Endothelial cell of umbilical vein (primary cell): ENCODE data around the gene NOD2. TPM values are rescaled to one million over a fixed set of nuclear protein-coding genes. Genes with fewer than 3 reads are reported as not detected.

ENCODE experiments used
- BruUV-seq: library from RNA; stranded (reverse); fragments of 400-500 nt; replicated peaks from 2 replicates; lab custom pipeline; 2021; lab: Mats Ljungman, UMichigan
- CTCF ChIA-PET: fragments of 300-600, 350-600 bp; sonication (Branson Sonifier 250); formaldehyde crosslinking; loops from one replicate; lab custom pipeline; 2021; ENCODE audit warnings: antibody characterized with exemption, inconsistent platforms; lab: Charles Lee
- POLR2A ChIA-PET: fragments of 300-600, 350-600 bp; sonication (Branson Sonifier 250); formaldehyde crosslinking; loops from one replicate; lab custom pipeline; 2021; ENCODE audit warnings: antibody characterized with exemption, inconsistent platforms; lab: Charles Lee
- DNase-seq: peaks from one replicate; pipeline ENCODE4 v3.0.0-alpha.2; 2011; ENCODE audit warnings: low read depth, low spot score
- FAIRE-seq: peaks from 2 replicates; lab custom pipeline; 2011; peaks lifted over from hg19 to GRCh38; lab: Jason Lieb, UNC
- H2AFZ ChIP-seq: 2 replicates; pipeline ENCODE4 v1.6.0; 2012; ENCODE audit warnings: low read depth, low read length, control low read depth, inconsistent platforms
- H3K27ac ChIP-seq: 2 replicates; pipeline ENCODE4 v1.5.1; 2011; ENCODE audit warnings: low read depth, mild to moderate bottlenecking, control low read depth, low read length, moderate library complexity; ENCODE audit not compliant: insufficient read depth
- H3K27me3 ChIP-seq, 2 experiments: 2 replicates each; pipeline versions ENCODE4 v1.6.0 to v1.6.1; 2011; ENCODE audit warnings: low read length in 2 of 2, mixed read lengths in 1 of 2; ENCODE audit not compliant: control insufficient read depth in 2 of 2, insufficient read depth in 2 of 2
- H3K36me3 ChIP-seq, 2 experiments: 2 replicates in 1 of 2; 3 replicates in 1 of 2; pipeline ENCODE4 v1.5.1; 2011; ENCODE audit warnings: low read length in 2 of 2, mild to moderate bottlenecking in 1 of 2, moderate library complexity in 1 of 2; ENCODE audit not compliant: control insufficient read depth in 2 of 2, insufficient read depth in 2 of 2; ENCODE audit errors: extremely low read depth in 1 of 2
- H3K4me1 ChIP-seq: 3 replicates; pipeline ENCODE4 v1.5.1; 2011; ENCODE audit warnings: mild to moderate bottlenecking, low read length; ENCODE audit not compliant: control insufficient read depth, insufficient read depth; ENCODE audit errors: extremely low read depth
- H3K4me2 ChIP-seq: 2 replicates; pipeline ENCODE4 v1.6.1; 2011; ENCODE audit warnings: low read length, control low read depth, mixed read lengths; ENCODE audit not compliant: insufficient read depth
- H3K4me3 ChIP-seq, 3 experiments: fragments of 200-600 bp in 1 of 3; sonication (generic), shearing (Covaris generic) in 1 of 3; replicated peaks in 1 of 3; 2 replicates each; pipeline ENCODE4 v1.5.1; 2011 to 2016; ENCODE audit warnings: control low read depth in 3 of 3, low read length in 3 of 3, mild to moderate bottlenecking in 2 of 3, inconsistent platforms in 1 of 3, low read depth in 1 of 3, moderate library complexity in 1 of 3; ENCODE audit not compliant: insufficient read depth in 1 of 3
- H3K79me2 ChIP-seq: 2 replicates; pipeline ENCODE4 v1.6.0; 2012; ENCODE audit warnings: low read length, inconsistent platforms; ENCODE audit not compliant: control insufficient read depth, insufficient read depth
- H3K9ac ChIP-seq: replicated peaks from 2 replicates; pipeline ENCODE3; 2011; ENCODE audit warnings: low read length, control low read depth; ENCODE audit not compliant: insufficient read depth; ENCODE audit errors: extremely low read depth
- H3K9me1 ChIP-seq: replicated peaks from 3 replicates; pipeline ENCODE4 v1.6.0; 2011; ENCODE audit warnings: mild to moderate bottlenecking, low read length; ENCODE audit not compliant: control insufficient read depth, insufficient read depth; ENCODE audit errors: extremely low read depth
- H3K9me3 ChIP-seq: replicated peaks from 2 replicates; pipeline ENCODE4 v1.5.1; 2012; ENCODE audit warnings: low read length, inconsistent platforms; ENCODE audit not compliant: control insufficient read depth, insufficient read depth
- H4K20me1 ChIP-seq: replicated peaks from 2 replicates; pipeline ENCODE3; 2011; ENCODE audit warnings: mild to moderate bottlenecking, low read length; ENCODE audit not compliant: control insufficient read depth, insufficient read depth; ENCODE audit errors: extremely low read depth
- CTCF ChIP-seq, 2 donors: IDR thresholded peaks; 1 replicate in 1 of 2; 2 replicates in 1 of 2; pipeline ENCODE4 v1.5.1; 2011; ENCODE audit warnings: low read length in 2 of 2, mild to moderate bottlenecking in 2 of 2, moderate library complexity in 2 of 2, control low read depth in 1 of 2, inconsistent platforms in 1 of 2, low read depth in 1 of 2; ENCODE audit not compliant: insufficient read depth in 1 of 2; ENCODE audit errors: extremely low read depth in 1 of 2
- EZH2 ChIP-seq: IDR thresholded peaks from 2 replicates; pipeline ENCODE4 v1.6.1; 2012; ENCODE audit warnings: borderline replicate concordance, low read depth, mild to moderate bottlenecking, moderate library complexity, low read length, inconsistent platforms; ENCODE audit not compliant: severe bottlenecking
- FOS ChIP-seq: IDR thresholded peaks from 2 replicates; pipeline ENCODE4 v1.6.1; 2011; ENCODE audit warnings: mild to moderate bottlenecking, low read length, moderate library complexity, borderline replicate concordance; ENCODE audit not compliant: insufficient read depth
- GATA2 ChIP-seq: IDR thresholded peaks from 2 replicates; pipeline ENCODE4 v1.7.0; 2011; ENCODE audit warnings: low read depth, mild to moderate bottlenecking, moderate library complexity, mixed read lengths, low read length; ENCODE audit not compliant: insufficient read length, insufficient read depth
- JUN ChIP-seq: IDR thresholded peaks from 2 replicates; pipeline ENCODE4 v1.6.1; 2011; ENCODE audit warnings: borderline replicate concordance, low read depth; ENCODE audit not compliant: insufficient read length, insufficient read depth
- MAX ChIP-seq: IDR thresholded peaks from 2 replicates; pipeline ENCODE4 v1.6.1; 2011; ENCODE audit not compliant: insufficient read depth, insufficient read length
- MYC ChIP-seq: IDR thresholded peaks from one replicate; pipeline ENCODE4 v1.6.1; 2011; ENCODE audit warnings: mild to moderate bottlenecking, low read depth, low read length
- POLR2A ChIP-seq: IDR thresholded peaks from 2 replicates; pipeline ENCODE4 v1.6.1; 2012; ENCODE audit warnings: low read depth, mild to moderate bottlenecking, control low read depth, low read length
- POLR2AphosphoS5 ChIP-seq: IDR thresholded peaks from 2 replicates; pipeline ENCODE4 v1.6.1; 2012; ENCODE audit warnings: low read depth, mild to moderate bottlenecking, control low read depth, low read length, moderate library complexity; ENCODE audit not compliant: insufficient read depth
- dilution Hi-C: fragments of 300-500 bp; cut with MboI; formaldehyde crosslinking; loops from one replicate; pipeline ENCODE4 v1.15.0; 2019; ENCODE audit warnings: low sequenced_read_pairs; ENCODE audit not compliant: extremely low pct_ligation_motif_present
- intact Hi-C: fragments of 100-400 bp; cut with micrococcal nuclease; formaldehyde crosslinking; loops from one replicate; pipeline ENCODE4 v1.10.0; 2022
- polyA plus RNA-seq, 4 experiments: library from polyadenylated mRNA; depleted of rRNA in 3 of 4; stranded (reverse) in 3 of 4; unstranded in 1 of 4; fragments of >200 nt; gene quantifications; 2 replicates each; pipeline versions ENCODE4 v1.2.1 to v1.2.3, GENCODE V29; 2011 to 2012; ENCODE audit warnings: missing spikeins in 1 of 4
- total RNA-seq: library from RNA; stranded (reverse); gene quantifications from 2 replicates; pipeline ENCODE4 v1.2.3, GENCODE V29; 2021

NOD2 gene
- total and polyA plus RNA-seq, 2 donors (not counting 3 experiments of a cell fraction or from before 2014, with no cell fraction given), result 0.07 to 0.58 TPM

- dilution Hi-C loops (no loop called here), intact Hi-C loops (no loop called here)
- Histone ChIP-seq H3K36me3 (no peaks in the 10 kb centered on the region), H3K9me1 (no peaks in the 10 kb centered on the region), H3K4me3 (no peak overlapping the region), H4K20me1 (no peaks in the 10 kb centered on the region), H3K9me3 (peaks cover 2% of the 10 kb centered on the region), H3K27me3 (no peaks in the 10 kb centered on the region), H3K9ac (no peak overlapping the region), H3K79me2 (no peaks in the 10 kb centered on the region), H2AFZ (no peak overlapping the region), H3K4me1 (peaks cover 6% of the 10 kb centered on the region), H3K4me2 (no peak overlapping the region), H3K27ac (no peak overlapping the region)
- ChIA-PET CTCF (no interaction called here), POLR2A (no interaction called here)
- TF ChIP-seq MAX, result no peak
- TF ChIP-seq POLR2AphosphoS5, result no peak
- TF ChIP-seq MYC, result no peak
- no peak for TF ChIP-seq FOS
- TF ChIP-seq CTCF (IDR thresholded peaks at IDR 0.05; ENCODE audit: extremely low read depth in 1 of 2, insufficient read depth in 1 of 2, low read depth in 1 of 2, low read length in 2 of 2), result no peak
- TF ChIP-seq POLR2A, result no peak
- TF ChIP-seq JUN, result no peak
- no peak for TF ChIP-seq EZH2
- no peak for TF ChIP-seq GATA2
- no TSS peak for BruUV-seq
- FAIRE-seq (no peak), DNase-seq (no peak)
Observed at GRCh38 chr16:50704245-50704644, 10.8 kb downstream of the NOD2 start.
